ENCODE data around the gene DLL4.

GRCh38 chr15:40974879-40975278, 45.7 kb downstream of the DLL4 start:
- TF ChIP-seq CTCF (IDR thresholded peaks at IDR 0.05) (no peak), POLR2A (IDR thresholded peaks at IDR 0.05) (no peak)

Data from lower leg skin (tissue), 3 donors.